ENCODE results near the gene ATP5F1D. TPM values are rescaled to one million over a fixed set of nuclear protein-coding genes. Genes with fewer than 3 reads are reported as not detected.

Gene ATP5F1D
- total RNA-seq, 2 donors from 2014 or later = 144 to 159 TPM

DNA sequence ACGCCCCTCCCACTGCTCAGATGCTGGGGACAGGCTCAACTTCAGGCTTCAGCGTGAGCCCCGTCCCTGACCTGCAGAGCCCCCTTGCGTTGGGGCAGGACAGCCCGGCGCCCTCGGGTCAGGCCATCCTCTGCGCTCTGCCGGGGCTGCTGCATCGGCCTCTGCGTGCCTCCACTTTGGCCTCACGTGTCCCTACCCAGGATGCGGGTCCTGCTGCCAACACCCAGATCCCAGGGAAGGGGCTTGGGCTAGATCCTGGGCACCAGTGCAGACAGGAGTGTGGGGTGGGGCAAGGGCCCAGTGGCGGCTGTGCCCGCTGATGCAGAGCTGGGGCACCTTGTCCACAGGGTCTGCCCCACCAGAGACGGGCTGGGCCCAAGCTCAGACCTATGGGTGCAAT, 16.7 kb upstream of the ATP5F1D start:
- H3K4me1 Mint-ChIP-seq = no peaks in the 10 kb centered on the region
- Histone ChIP-seq H3K9me3 (ENCODE audit: control insufficient read depth, low read length) (no peaks in the 10 kb centered on the region), H3K4me1 (ENCODE audit: control insufficient read depth, insufficient read depth, low read length) (no peaks in the 10 kb centered on the region), H3K9ac (ENCODE audit: extremely low read depth, low read length, poor library complexity, severe bottlenecking) (no peak overlapping the region), H3K4me3 (ENCODE audit: low read length) (no peak overlapping the region), H3K27ac (ENCODE audit: low read depth, low read length) (no peak overlapping the region), H3K27me3 (ENCODE audit: control insufficient read depth, insufficient read depth, low read length, poor library complexity, severe bottlenecking) (no peaks in the 10 kb centered on the region), H3K36me3 (ENCODE audit: control insufficient read depth, insufficient read depth, low read length) (peaks cover 18% of the 10 kb centered on the region)
- WGBS, 2 experiments (ENCODE audit: insufficient coverage in 1 of 2, insufficient read length in 1 of 2) = 85 to 90% methylated on average over 9 to 16 of the region's 16 CpGs
- H3K36me3 Mint-ChIP-seq (ENCODE audit: low read depth) = peaks cover 10% of the 10 kb centered on the region
- no peak for DNase-seq
- H3K27ac Mint-ChIP-seq = no peak overlapping the region
- no peaks in the 10 kb centered on the region for H3K9me3 Mint-ChIP-seq
- no peak overlapping the region for H3K4me3 Mint-ChIP-seq
- H3K27me3 Mint-ChIP-seq (ENCODE audit: insufficient read depth) = no peaks in the 10 kb centered on the region
- TF ChIP-seq, protein P1, sequence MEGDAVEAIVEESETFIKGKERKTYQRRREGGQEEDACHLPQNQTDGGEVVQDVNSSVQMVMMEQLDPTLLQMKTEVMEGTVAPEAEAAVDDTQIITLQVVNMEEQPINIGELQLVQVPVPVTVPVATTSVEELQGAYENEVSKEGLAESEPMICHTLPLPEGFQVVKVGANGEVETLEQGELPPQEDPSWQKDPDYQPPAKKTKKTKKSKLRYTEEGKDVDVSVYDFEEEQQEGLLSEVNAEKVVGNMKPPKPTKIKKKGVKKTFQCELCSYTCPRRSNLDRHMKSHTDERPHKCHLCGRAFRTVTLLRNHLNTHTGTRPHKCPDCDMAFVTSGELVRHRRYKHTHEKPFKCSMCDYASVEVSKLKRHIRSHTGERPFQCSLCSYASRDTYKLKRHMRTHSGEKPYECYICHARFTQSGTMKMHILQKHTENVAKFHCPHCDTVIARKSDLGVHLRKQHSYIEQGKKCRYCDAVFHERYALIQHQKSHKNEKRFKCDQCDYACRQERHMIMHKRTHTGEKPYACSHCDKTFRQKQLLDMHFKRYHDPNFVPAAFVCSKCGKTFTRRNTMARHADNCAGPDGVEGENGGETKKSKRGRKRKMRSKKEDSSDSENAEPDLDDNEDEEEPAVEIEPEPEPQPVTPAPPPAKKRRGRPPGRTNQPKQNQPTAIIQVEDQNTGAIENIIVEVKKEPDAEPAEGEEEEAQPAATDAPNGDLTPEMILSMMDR (conservative IDR thresholded peaks at IDR 0.05) = no peak

DNA sequence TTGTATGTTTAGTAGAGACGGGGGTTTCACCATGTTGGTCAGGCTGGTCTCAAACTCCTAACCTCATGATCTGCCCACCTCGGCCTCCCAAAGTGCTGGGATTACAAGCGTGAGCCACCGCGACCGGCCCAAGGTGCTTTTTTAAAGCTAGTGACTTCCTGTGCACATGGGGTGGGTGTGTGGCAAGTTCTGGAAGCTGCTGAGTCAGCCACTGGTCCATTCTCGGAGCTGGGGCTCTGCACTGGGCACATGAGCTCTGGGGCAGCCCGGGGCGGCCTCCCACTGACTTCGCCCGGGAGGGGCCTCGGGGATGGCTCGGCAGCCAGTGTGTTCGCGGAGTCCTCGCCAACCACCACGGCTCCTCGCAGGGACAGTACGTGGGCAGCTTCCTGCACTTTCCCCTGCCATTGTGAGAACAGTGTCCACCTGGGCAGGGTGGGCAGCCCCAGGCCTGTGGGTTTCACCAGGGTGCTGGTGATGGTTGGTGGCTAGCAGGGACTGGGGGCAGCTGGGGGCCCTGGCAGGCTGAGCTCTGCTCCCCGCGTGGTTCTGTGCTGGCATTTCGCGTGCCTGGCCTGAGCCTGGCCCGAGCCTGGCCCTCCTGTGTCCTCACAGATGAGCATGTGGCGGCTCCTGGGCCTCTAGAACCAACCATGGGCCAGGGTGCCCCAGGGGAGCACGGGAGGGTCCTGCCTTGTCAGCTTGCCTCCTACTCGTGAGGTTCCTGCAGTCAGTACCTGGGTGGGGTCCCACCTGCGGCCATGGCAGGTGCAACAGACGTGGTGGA, 15.9 kb upstream of the ATP5F1D start:
- Histone ChIP-seq H3K27me3 (ENCODE audit: control insufficient read depth, insufficient read depth, low read length, poor library complexity, severe bottlenecking) (no peaks in the 10 kb centered on the region), H3K4me3 (ENCODE audit: low read length) (no peak overlapping the region), H3K36me3 (ENCODE audit: control insufficient read depth, insufficient read depth, low read length) (peaks cover 13% of the 10 kb centered on the region), H3K27ac (ENCODE audit: low read depth, low read length) (no peak overlapping the region), H3K9me3 (ENCODE audit: control insufficient read depth, low read length) (no peaks in the 10 kb centered on the region), H3K9ac (ENCODE audit: extremely low read depth, low read length, poor library complexity, severe bottlenecking) (no peak overlapping the region), H3K4me1 (ENCODE audit: control insufficient read depth, insufficient read depth, low read length) (no peaks in the 10 kb centered on the region)
- H3K27me3 Mint-ChIP-seq (ENCODE audit: insufficient read depth) = no peaks in the 10 kb centered on the region
- DNase-seq = no peak
- H3K4me1 Mint-ChIP-seq = no peaks in the 10 kb centered on the region
- H3K4me3 Mint-ChIP-seq = no peak overlapping the region
- TF ChIP-seq, protein P1 (conservative IDR thresholded peaks at IDR 0.05) = no peak
- H3K36me3 Mint-ChIP-seq (ENCODE audit: low read depth) = peaks cover 10% of the 10 kb centered on the region
- H3K27ac Mint-ChIP-seq = no peak overlapping the region
- WGBS, 2 experiments (ENCODE audit: insufficient coverage in 1 of 2, insufficient read length in 1 of 2) = 93 to 94% methylated on average over 23 to 29 of the region's 29 CpGs
- H3K9me3 Mint-ChIP-seq = no peaks in the 10 kb centered on the region

DNA sequence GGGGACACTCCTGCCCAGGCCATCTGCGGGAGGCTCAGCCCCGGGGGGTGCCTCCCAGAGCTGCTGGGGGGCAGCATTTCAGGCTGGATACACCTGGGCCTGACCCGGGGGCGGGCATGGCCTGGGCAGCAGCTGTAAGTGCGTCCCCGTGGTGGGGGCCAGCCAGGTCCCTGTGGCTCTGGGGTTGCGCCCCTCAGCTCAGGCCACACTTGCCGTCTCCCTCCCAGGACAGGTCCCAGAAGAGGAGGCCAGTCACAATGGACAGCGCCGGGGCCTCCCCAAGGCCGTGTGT, 15.4 kb upstream of the ATP5F1D start:
- WGBS, 2 experiments (ENCODE audit: insufficient coverage in 1 of 2, insufficient read length in 1 of 2) = 94 to 97% methylated on average over 7 to 11 of the region's 11 CpGs

More for the DNA sequence above, 15.4 kb upstream of the ATP5F1D start:
- peaks cover 7% of the 10 kb centered on the region for H3K36me3 ChIP-seq (ENCODE audit: control insufficient read depth, insufficient read depth, low read length)
- H3K4me1 ChIP-seq (ENCODE audit: control insufficient read depth, insufficient read depth, low read length) = no peaks in the 10 kb centered on the region
- DNase-seq = no peak
- no peak overlapping the region for H3K4me3 Mint-ChIP-seq
- no peaks in the 10 kb centered on the region for H3K27me3 Mint-ChIP-seq (ENCODE audit: insufficient read depth)
- no peak overlapping the region for H3K27ac Mint-ChIP-seq
- TF ChIP-seq, protein P1 (conservative IDR thresholded peaks at IDR 0.05) = no peak
- H3K9ac ChIP-seq (ENCODE audit: extremely low read depth, low read length, poor library complexity, severe bottlenecking) = no peak overlapping the region
- H3K27me3 ChIP-seq (ENCODE audit: control insufficient read depth, insufficient read depth, low read length, poor library complexity, severe bottlenecking) = no peaks in the 10 kb centered on the region
- no peak overlapping the region for H3K27ac ChIP-seq (ENCODE audit: low read depth, low read length)
- H3K4me1 Mint-ChIP-seq = no peaks in the 10 kb centered on the region
- no peak overlapping the region for H3K4me3 ChIP-seq (ENCODE audit: low read length)
- no peaks in the 10 kb centered on the region for H3K9me3 ChIP-seq (ENCODE audit: control insufficient read depth, low read length)
- no peaks in the 10 kb centered on the region for H3K9me3 Mint-ChIP-seq
- peaks cover 10% of the 10 kb centered on the region for H3K36me3 Mint-ChIP-seq (ENCODE audit: low read depth)

Data from endodermal cell (in vitro differentiated cells).